WTC11 (cell line): Measurements from ENCODE around the gene COL4A6. TPM values are rescaled to one million over a fixed set of nuclear protein-coding genes. Genes with fewer than 3 reads are reported as not detected.

Experiments used
- ATAC-seq: fragments of 200-7000 bp; cut with Tn5 transposase; 2 replicates; pipeline ENCODE4 v1.10.0; 2021; ENCODE audit warnings: mild to moderate bottlenecking, moderate library complexity
- CTCF ChIA-PET: fragments of 300-600 bp; sonication (Branson Sonifier 250); formaldehyde crosslinking; loops from one replicate; lab custom pipeline; 2021; ENCODE audit warnings: antibody characterized with exemption; lab: Charles Lee
- POLR2A ChIA-PET: fragments of 350-600 bp; sonication (Branson Sonifier 250); formaldehyde crosslinking; loops from one replicate; lab custom pipeline; 2021; ENCODE audit warnings: antibody characterized with exemption; lab: Charles Lee
- DNase-seq: peaks from one replicate; pipeline ENCODE4 v3.0.0; 2021; ENCODE audit warnings: low spot score
- H3K27ac Mint-ChIP-seq: 2 replicates; pipeline ENCODE4 v1.8.0; 2021; ENCODE audit warnings: mixed read lengths
- H3K27me3 Mint-ChIP-seq: 2 replicates; pipeline ENCODE4 v1.8.0; 2021; ENCODE audit warnings: low read depth, mild to moderate bottlenecking, moderate library complexity, mixed read lengths
- H3K36me3 Mint-ChIP-seq: 2 replicates; pipeline ENCODE4 v1.8.0; 2021; ENCODE audit warnings: mixed read lengths
- H3K4me1 Mint-ChIP-seq: 2 replicates; pipeline ENCODE4 v1.8.0; 2022; ENCODE audit warnings: mixed read lengths
- H3K4me3 Mint-ChIP-seq: 2 replicates; pipeline ENCODE4 v1.8.0; 2021; ENCODE audit warnings: mild to moderate bottlenecking, moderate library complexity, mixed read lengths
- H3K9me3 Mint-ChIP-seq: 2 replicates; pipeline ENCODE4 v1.8.0; 2021; ENCODE audit warnings: mixed read lengths
- GABPB1 ChIP-seq: sonication (generic); formaldehyde crosslinking; IDR thresholded peaks from 2 replicates; pipeline ENCODE4 v1.8.1; 2023; ENCODE audit warnings: mild to moderate bottlenecking, missing genetic modification reagents
- JAZF1 ChIP-seq: fragments of 250-450 bp; sonication (Bioruptor Pico); IDR thresholded peaks from 2 replicates; pipeline ENCODE4 v1.9.0; 2021; ENCODE audit warnings: moderate library complexity, mild to moderate bottlenecking, inconsistent platforms
- KAT7 ChIP-seq: sonication (generic); formaldehyde crosslinking; IDR thresholded peaks from 2 replicates; pipeline ENCODE4 v1.8.1; 2023; ENCODE audit warnings: missing genetic modification reagents, mild to moderate bottlenecking, borderline replicate concordance
- NFATC4 ChIP-seq: fragments of 250-450 bp; sonication (Bioruptor Pico); IDR thresholded peaks from 2 replicates; pipeline ENCODE4 v1.9.0; 2021; ENCODE audit warnings: mild to moderate bottlenecking
- NFE2L1 ChIP-seq: sonication (generic); formaldehyde crosslinking; IDR thresholded peaks from 2 replicates; pipeline ENCODE4 v1.8.1; 2023; ENCODE audit warnings: missing genetic modification reagents
- NR3C1 ChIP-seq: sonication (generic); formaldehyde crosslinking; conservative IDR thresholded peaks from 2 replicates; pipeline ENCODE4 v1.8.1; 2023; ENCODE audit warnings: low read depth, mild to moderate bottlenecking, missing genetic modification reagents
- SMAD3 ChIP-seq: sonication (generic); formaldehyde crosslinking; IDR thresholded peaks from 2 replicates; pipeline ENCODE4 v1.8.0; 2022; ENCODE audit warnings: missing genetic modification reagents, mild to moderate bottlenecking, borderline replicate concordance
- SP1 ChIP-seq: sonication (generic); formaldehyde crosslinking; conservative IDR thresholded peaks from 2 replicates; pipeline ENCODE4 v1.8.1; 2022; ENCODE audit warnings: missing genetic modification reagents
- ZNF219 ChIP-seq: sonication (generic); formaldehyde crosslinking; IDR thresholded peaks from 2 replicates; pipeline ENCODE4 v1.8.0; 2023; ENCODE audit warnings: missing genetic modification reagents, mild to moderate bottlenecking, borderline replicate concordance
- ZNF423 ChIP-seq: fragments of 250-450 bp; sonication (Bioruptor Pico); IDR thresholded peaks from 2 replicates; pipeline ENCODE4 v2.1.2; 2022; ENCODE audit warnings: mild to moderate bottlenecking, moderate library complexity
- ZNF671 ChIP-seq: fragments of 250-450 bp; sonication (Bioruptor Pico); IDR thresholded peaks from 2 replicates; pipeline ENCODE4 v1.8.0; 2021; ENCODE audit warnings: mild to moderate bottlenecking
- total RNA-seq: library from RNA; stranded (reverse); gene quantifications from 3 replicates; pipeline ENCODE4 v1.2.3, GENCODE V29; 2021
- TF ChIP-seq, protein P1 (sequence below): sonication (generic); formaldehyde crosslinking; IDR thresholded peaks from 2 replicates; pipeline ENCODE4 v1.8.1; 2023; ENCODE audit warnings: mild to moderate bottlenecking, missing genetic modification reagents, borderline replicate concordance
- TF ChIP-seq, protein P2 (sequence below): sonication (generic); formaldehyde crosslinking; IDR thresholded peaks from 2 replicates; pipeline ENCODE4 v1.8.1; 2023; ENCODE audit warnings: mild to moderate bottlenecking, moderate library complexity, missing genetic modification reagents
- TF ChIP-seq, protein P3 (sequence below): sonication (generic); formaldehyde crosslinking; IDR thresholded peaks from 2 replicates; pipeline ENCODE4 v1.8.0; 2022; ENCODE audit warnings: mild to moderate bottlenecking, missing genetic modification reagents
- TF ChIP-seq, protein P4 (sequence below): sonication (generic); formaldehyde crosslinking; IDR thresholded peaks from 2 replicates; pipeline ENCODE4 v1.8.1; 2023; ENCODE audit warnings: mild to moderate bottlenecking, missing genetic modification reagents
- TF ChIP-seq, protein P5 (sequence below): fragments of 250-450 bp; sonication (Bioruptor Pico); IDR thresholded peaks from 2 replicates; pipeline ENCODE4 v2.1.2; 2022; ENCODE audit warnings: mild to moderate bottlenecking, moderate library complexity
- TF ChIP-seq, protein P6 (sequence below): sonication (generic); formaldehyde crosslinking; IDR thresholded peaks from 2 replicates; pipeline ENCODE4 v1.8.1; 2022; ENCODE audit warnings: missing genetic modification reagents, borderline replicate concordance
- TF ChIP-seq, protein P7 (sequence below): sonication (generic); formaldehyde crosslinking; IDR thresholded peaks from 2 replicates; pipeline ENCODE4 v1.8.0; 2022; ENCODE audit warnings: mild to moderate bottlenecking, missing genetic modification reagents
- TF ChIP-seq, protein P8 (sequence below): sonication (generic); formaldehyde crosslinking; IDR thresholded peaks from 2 replicates; pipeline ENCODE4 v1.8.1; 2022; ENCODE audit warnings: low read depth, missing genetic modification reagents, borderline replicate concordance
- TF ChIP-seq, protein P9 (sequence below): sonication (generic); formaldehyde crosslinking; IDR thresholded peaks from 2 replicates; pipeline ENCODE4 v1.8.0; 2022; ENCODE audit warnings: mild to moderate bottlenecking, missing genetic modification reagents

COL4A6 gene
- total RNA-seq, 1 experiment from 2014 or later, result 15.2 TPM

DNA sequence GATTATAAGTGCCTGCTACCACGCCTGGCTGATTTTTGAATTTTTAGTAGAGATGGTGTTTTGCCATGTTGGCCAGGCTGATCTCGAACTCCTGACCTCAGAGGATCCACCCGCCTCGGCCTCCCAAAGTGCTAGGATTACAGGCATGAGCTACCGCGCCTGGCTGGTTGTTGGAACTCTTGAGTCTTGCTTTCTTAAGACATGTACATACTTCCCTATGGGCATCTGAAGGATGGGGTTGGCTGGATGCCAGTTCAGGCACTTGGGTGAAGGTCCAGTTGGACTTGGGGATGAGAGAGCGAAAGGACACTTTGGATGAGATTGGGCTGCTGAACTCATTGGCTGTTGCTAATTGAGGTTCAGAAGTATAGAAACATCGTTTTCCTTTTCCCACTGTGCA is 306.2 kb downstream of the COL4A6 start (continued):
- TF ChIP-seq, protein P1, sequence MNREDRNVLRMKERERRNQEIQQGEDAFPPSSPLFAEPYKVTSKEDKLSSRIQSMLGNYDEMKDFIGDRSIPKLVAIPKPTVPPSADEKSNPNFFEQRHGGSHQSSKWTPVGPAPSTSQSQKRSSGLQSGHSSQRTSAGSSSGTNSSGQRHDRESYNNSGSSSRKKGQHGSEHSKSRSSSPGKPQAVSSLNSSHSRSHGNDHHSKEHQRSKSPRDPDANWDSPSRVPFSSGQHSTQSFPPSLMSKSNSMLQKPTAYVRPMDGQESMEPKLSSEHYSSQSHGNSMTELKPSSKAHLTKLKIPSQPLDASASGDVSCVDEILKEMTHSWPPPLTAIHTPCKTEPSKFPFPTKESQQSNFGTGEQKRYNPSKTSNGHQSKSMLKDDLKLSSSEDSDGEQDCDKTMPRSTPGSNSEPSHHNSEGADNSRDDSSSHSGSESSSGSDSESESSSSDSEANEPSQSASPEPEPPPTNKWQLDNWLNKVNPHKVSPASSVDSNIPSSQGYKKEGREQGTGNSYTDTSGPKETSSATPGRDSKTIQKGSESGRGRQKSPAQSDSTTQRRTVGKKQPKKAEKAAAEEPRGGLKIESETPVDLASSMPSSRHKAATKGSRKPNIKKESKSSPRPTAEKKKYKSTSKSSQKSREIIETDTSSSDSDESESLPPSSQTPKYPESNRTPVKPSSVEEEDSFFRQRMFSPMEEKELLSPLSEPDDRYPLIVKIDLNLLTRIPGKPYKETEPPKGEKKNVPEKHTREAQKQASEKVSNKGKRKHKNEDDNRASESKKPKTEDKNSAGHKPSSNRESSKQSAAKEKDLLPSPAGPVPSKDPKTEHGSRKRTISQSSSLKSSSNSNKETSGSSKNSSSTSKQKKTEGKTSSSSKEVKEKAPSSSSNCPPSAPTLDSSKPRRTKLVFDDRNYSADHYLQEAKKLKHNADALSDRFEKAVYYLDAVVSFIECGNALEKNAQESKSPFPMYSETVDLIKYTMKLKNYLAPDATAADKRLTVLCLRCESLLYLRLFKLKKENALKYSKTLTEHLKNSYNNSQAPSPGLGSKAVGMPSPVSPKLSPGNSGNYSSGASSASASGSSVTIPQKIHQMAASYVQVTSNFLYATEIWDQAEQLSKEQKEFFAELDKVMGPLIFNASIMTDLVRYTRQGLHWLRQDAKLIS (CRISPR knock-in tag), result no peak
- TF ChIP-seq, protein P2, sequence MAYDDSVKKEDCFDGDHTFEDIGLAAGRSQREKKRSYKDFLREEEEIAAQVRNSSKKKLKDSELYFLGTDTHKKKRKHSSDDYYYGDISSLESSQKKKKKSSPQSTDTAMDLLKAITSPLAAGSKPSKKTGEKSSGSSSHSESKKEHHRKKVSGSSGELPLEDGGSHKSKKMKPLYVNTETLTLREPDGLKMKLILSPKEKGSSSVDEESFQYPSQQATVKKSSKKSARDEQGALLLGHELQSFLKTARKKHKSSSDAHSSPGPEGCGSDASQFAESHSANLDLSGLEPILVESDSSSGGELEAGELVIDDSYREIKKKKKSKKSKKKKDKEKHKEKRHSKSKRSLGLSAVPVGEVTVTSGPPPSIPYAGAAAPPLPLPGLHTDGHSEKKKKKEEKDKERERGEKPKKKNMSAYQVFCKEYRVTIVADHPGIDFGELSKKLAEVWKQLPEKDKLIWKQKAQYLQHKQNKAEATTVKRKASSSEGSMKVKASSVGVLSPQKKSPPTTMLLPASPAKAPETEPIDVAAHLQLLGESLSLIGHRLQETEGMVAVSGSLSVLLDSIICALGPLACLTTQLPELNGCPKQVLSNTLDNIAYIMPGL (CRISPR knock-in tag), result no peak
- TF ChIP-seq, protein P3, sequence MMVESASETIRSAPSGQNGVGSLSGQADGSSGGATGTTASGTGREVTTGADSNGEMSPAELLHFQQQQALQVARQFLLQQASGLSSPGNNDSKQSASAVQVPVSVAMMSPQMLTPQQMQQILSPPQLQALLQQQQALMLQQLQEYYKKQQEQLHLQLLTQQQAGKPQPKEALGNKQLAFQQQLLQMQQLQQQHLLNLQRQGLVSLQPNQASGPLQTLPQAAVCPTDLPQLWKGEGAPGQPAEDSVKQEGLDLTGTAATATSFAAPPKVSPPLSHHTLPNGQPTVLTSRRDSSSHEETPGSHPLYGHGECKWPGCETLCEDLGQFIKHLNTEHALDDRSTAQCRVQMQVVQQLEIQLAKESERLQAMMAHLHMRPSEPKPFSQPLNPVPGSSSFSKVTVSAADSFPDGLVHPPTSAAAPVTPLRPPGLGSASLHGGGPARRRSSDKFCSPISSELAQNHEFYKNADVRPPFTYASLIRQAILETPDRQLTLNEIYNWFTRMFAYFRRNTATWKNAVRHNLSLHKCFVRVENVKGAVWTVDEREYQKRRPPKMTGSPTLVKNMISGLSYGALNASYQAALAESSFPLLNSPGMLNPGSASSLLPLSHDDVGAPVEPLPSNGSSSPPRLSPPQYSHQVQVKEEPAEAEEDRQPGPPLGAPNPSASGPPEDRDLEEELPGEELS (CRISPR knock-in tag), result no peak
- TF ChIP-seq, protein P4, sequence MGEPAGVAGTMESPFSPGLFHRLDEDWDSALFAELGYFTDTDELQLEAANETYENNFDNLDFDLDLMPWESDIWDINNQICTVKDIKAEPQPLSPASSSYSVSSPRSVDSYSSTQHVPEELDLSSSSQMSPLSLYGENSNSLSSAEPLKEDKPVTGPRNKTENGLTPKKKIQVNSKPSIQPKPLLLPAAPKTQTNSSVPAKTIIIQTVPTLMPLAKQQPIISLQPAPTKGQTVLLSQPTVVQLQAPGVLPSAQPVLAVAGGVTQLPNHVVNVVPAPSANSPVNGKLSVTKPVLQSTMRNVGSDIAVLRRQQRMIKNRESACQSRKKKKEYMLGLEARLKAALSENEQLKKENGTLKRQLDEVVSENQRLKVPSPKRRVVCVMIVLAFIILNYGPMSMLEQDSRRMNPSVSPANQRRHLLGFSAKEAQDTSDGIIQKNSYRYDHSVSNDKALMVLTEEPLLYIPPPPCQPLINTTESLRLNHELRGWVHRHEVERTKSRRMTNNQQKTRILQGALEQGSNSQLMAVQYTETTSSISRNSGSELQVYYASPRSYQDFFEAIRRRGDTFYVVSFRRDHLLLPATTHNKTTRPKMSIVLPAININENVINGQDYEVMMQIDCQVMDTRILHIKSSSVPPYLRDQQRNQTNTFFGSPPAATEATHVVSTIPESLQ, result no peak
- TF ChIP-seq ZNF423 (CRISPR knock-in tag) (no peak), KAT7 (CRISPR knock-in tag) (no peak), NFE2L1 (CRISPR knock-in tag) (no peak), SP1 (no peak)
- TF ChIP-seq, protein P5, sequence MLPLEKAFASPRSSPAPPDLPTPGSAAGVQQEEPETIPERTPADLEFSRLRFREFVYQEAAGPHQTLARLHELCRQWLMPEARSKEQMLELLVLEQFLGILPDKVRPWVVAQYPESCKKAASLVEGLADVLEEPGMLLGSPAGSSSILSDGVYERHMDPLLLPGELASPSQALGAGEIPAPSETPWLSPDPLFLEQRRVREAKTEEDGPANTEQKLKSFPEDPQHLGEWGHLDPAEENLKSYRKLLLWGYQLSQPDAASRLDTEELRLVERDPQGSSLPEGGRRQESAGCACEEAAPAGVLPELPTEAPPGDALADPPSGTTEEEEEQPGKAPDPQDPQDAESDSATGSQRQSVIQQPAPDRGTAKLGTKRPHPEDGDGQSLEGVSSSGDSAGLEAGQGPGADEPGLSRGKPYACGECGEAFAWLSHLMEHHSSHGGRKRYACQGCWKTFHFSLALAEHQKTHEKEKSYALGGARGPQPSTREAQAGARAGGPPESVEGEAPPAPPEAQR, result no peak
- TF ChIP-seq, protein P6, sequence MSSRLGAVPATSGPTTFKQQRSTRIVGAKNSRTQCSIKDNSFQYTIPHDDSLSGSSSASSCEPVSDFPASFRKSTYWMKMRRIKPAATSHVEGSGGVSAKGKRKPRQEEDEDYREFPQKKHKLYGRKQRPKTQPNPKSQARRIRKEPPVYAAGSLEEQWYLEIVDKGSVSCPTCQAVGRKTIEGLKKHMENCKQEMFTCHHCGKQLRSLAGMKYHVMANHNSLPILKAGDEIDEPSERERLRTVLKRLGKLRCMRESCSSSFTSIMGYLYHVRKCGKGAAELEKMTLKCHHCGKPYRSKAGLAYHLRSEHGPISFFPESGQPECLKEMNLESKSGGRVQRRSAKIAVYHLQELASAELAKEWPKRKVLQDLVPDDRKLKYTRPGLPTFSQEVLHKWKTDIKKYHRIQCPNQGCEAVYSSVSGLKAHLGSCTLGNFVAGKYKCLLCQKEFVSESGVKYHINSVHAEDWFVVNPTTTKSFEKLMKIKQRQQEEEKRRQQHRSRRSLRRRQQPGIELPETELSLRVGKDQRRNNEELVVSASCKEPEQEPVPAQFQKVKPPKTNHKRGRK (CRISPR knock-in tag), result no peak
- TF ChIP-seq, all 79 proteins: peak for 0

DNA sequence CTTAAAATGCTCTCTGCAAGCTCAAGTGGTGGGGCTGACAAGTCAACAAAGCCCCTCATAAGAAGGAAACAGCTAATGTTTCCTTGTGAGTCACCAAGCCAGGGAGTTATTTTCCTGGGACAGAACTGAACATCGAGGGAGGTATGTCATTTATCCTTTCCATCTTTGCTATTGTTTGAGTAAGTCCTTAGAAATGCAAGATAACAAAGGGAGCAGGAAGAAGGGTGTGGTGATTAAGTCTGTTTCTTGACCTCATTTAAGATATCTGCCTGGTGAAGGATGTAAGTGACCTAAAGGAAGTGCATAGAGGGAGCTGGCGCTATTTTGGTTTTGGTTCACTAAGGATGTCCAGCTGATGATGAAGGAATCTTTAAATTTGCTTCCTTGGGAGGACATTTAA is 306.8 kb downstream of the COL4A6 start:
- DNase-seq, result no peak
- Mint-ChIP-seq H3K4me3 (no peak overlapping the region), H3K9me3 (no peaks in the 10 kb centered on the region), H3K27me3 (no peaks in the 10 kb centered on the region), H3K36me3 (no peaks in the 10 kb centered on the region), H3K27ac (no peak overlapping the region), H3K4me1 (peaks cover 16% of the 10 kb centered on the region)
- no peak for ATAC-seq
- POLR2A ChIA-PET, result no interaction called here
- CTCF ChIA-PET, result interaction anchor here (0.5 kb wide), 1 partner anchor 1298 kb away, joined by 3 read pairs; no protein-coding TSS in a partner anchor
- TF ChIP-seq NFATC4 (CRISPR knock-in tag), result no peak
- TF ChIP-seq JAZF1, result no peak
- no peak for TF ChIP-seq SMAD3 (CRISPR knock-in tag)
- no peak for TF ChIP-seq GABPB1 (CRISPR knock-in tag)
- TF ChIP-seq NR3C1 (CRISPR knock-in tag), result no peak
- TF ChIP-seq, protein P7, sequence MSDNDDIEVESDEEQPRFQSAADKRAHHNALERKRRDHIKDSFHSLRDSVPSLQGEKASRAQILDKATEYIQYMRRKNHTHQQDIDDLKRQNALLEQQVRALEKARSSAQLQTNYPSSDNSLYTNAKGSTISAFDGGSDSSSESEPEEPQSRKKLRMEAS, result no peak
- TF ChIP-seq ZNF671, result no peak
- TF ChIP-seq, protein P8, sequence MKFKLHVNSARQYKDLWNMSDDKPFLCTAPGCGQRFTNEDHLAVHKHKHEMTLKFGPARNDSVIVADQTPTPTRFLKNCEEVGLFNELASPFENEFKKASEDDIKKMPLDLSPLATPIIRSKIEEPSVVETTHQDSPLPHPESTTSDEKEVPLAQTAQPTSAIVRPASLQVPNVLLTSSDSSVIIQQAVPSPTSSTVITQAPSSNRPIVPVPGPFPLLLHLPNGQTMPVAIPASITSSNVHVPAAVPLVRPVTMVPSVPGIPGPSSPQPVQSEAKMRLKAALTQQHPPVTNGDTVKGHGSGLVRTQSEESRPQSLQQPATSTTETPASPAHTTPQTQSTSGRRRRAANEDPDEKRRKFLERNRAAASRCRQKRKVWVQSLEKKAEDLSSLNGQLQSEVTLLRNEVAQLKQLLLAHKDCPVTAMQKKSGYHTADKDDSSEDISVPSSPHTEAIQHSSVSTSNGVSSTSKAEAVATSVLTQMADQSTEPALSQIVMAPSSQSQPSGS (CRISPR knock-in tag), result no peak
- TF ChIP-seq, protein P9, sequence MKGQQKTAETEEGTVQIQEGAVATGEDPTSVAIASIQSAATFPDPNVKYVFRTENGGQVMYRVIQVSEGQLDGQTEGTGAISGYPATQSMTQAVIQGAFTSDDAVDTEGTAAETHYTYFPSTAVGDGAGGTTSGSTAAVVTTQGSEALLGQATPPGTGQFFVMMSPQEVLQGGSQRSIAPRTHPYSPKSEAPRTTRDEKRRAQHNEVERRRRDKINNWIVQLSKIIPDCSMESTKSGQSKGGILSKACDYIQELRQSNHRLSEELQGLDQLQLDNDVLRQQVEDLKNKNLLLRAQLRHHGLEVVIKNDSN (CRISPR knock-in tag), result no peak
- TF ChIP-seq ZNF219 (CRISPR knock-in tag), result no peak
- TF ChIP-seq ZNF423 (CRISPR knock-in tag), result no peak
